IMR-90 (cell line): ENCODE results near the gene BCHE. TPM values are rescaled to one million over a fixed set of nuclear protein-coding genes. Genes with fewer than 3 reads are reported as not detected.

Experiments used
- ATAC-seq: fragments of 200-7000 bp; cut with Tn5 transposase; 2 replicates; pipeline ENCODE4 v1.9.1; 2020; ENCODE audit warnings: low read depth, mild to moderate bottlenecking, moderate library complexity
- BruUV-seq: library from RNA; stranded (reverse); fragments of 400-500 nt; replicated peaks from 2 replicates; lab custom pipeline; 2021; lab: Mats Ljungman, UMichigan
- CTCF ChIA-PET: fragments of 300-600 bp; formaldehyde crosslinking; extraction: SDS; loops from one replicate; lab custom pipeline; 2021; ENCODE audit warnings: antibody characterized with exemption; lab: Yijun Ruan, JAX
- POLR2A ChIA-PET: fragments of 300-600 bp; sonication (Branson Sonifier 250); formaldehyde crosslinking; loops from one replicate; lab custom pipeline; 2022; ENCODE audit warnings: antibody characterized with exemption; ENCODE audit not compliant: unreplicated experiment; lab: Charles Lee
- DNase-seq: peaks from one replicate; pipeline ENCODE4 v3.0.0; 2013
- H2AFZ ChIP-seq: replicated peaks from 2 replicates; pipeline ENCODE3; 2013; ENCODE audit warnings: low read length, mild to moderate bottlenecking; ENCODE audit not compliant: poor library complexity
- H2AK5ac ChIP-seq: 2 replicates; pipeline ENCODE4 v1.6.1; 2013; ENCODE audit warnings: low read depth, low read length, inconsistent platforms
- H2AK9ac ChIP-seq: replicated peaks from 2 replicates; pipeline ENCODE3; 2013; ENCODE audit warnings: mild to moderate bottlenecking, low read depth, low read length, moderate library complexity; ENCODE audit not compliant: poor library complexity
- H2BK120ac ChIP-seq: 2 replicates; pipeline ENCODE4 v1.6.1; 2013; ENCODE audit warnings: low read depth, low read length, inconsistent platforms
- H2BK15ac ChIP-seq: 3 replicates; pipeline ENCODE4 v1.6.1; 2013; ENCODE audit warnings: low read depth, low read length, inconsistent platforms
- H2BK20ac ChIP-seq: 2 replicates; pipeline ENCODE4 v1.6.1; 2013; ENCODE audit warnings: low read depth, mild to moderate bottlenecking, inconsistent platforms, low read length, moderate library complexity
- H2BK5ac ChIP-seq: 2 replicates; pipeline ENCODE4 v1.6.1; 2013; ENCODE audit warnings: mild to moderate bottlenecking, low read depth, low read length, inconsistent platforms; ENCODE audit not compliant: poor library complexity, severe bottlenecking
- H3K14ac ChIP-seq: replicated peaks from 2 replicates; pipeline ENCODE4 v1.6.1; 2013; ENCODE audit warnings: low read depth, low read length, inconsistent platforms
- H3K18ac ChIP-seq: 2 replicates; pipeline ENCODE4 v1.6.1; 2013; ENCODE audit warnings: low read depth, low read length, control low read depth
- H3K23ac ChIP-seq: 2 replicates; pipeline ENCODE4 v1.6.1; 2013; ENCODE audit warnings: low read depth, low read length, inconsistent platforms
- H3K27ac ChIP-seq: 2 replicates; pipeline ENCODE4 v1.5.1; 2013; ENCODE audit warnings: mild to moderate bottlenecking, control low read depth, low read length; ENCODE audit not compliant: insufficient read depth
- H3K27me3 ChIP-seq: 2 replicates; pipeline ENCODE4 v1.6.1; 2013; ENCODE audit warnings: low read length; ENCODE audit not compliant: control insufficient read depth, insufficient read depth
- H3K36me3 ChIP-seq: 2 replicates; pipeline ENCODE4 v1.6.1; 2013; ENCODE audit warnings: low read length, mixed read lengths; ENCODE audit not compliant: control insufficient read depth, insufficient read depth
- H3K4ac ChIP-seq: 2 replicates; pipeline ENCODE4 v1.6.1; 2013; ENCODE audit warnings: low read depth, low read length, inconsistent platforms
- H3K4me1 ChIP-seq: 2 replicates; pipeline ENCODE4 v1.6.1; 2013; ENCODE audit warnings: low read length, mixed read lengths; ENCODE audit not compliant: control insufficient read depth, insufficient read depth
- H3K4me2 ChIP-seq: 2 replicates; pipeline ENCODE4 v1.6.1; 2013; ENCODE audit warnings: low read depth, mild to moderate bottlenecking, control low read depth, low read length, moderate library complexity
- H3K4me3 ChIP-seq: 2 replicates; pipeline ENCODE4 v1.5.1; 2013; ENCODE audit warnings: low read depth, mild to moderate bottlenecking, control low read depth, low read length, moderate library complexity; ENCODE audit not compliant: insufficient read depth
- H3K56ac ChIP-seq: 2 replicates; pipeline ENCODE4 v1.6.1; 2013; ENCODE audit warnings: low read length, inconsistent platforms; ENCODE audit not compliant: insufficient read depth; ENCODE audit errors: extremely low read depth
- H3K79me1 ChIP-seq, 2 experiments: 2 replicates each; pipeline ENCODE4 v1.6.1; 2013; ENCODE audit warnings: low read length in 2 of 2, inconsistent platforms in 1 of 2, low read depth in 1 of 2
- H3K9ac ChIP-seq: 2 replicates; pipeline ENCODE4 v1.6.1; 2013; ENCODE audit warnings: low read depth, low read length, control low read depth
- H3K9me1 ChIP-seq: 2 replicates; pipeline ENCODE4 v1.6.1; 2013; ENCODE audit warnings: low read length, inconsistent platforms; ENCODE audit not compliant: insufficient read depth
- H3K9me3 ChIP-seq: 2 replicates; pipeline ENCODE4 v1.6.1; 2013; ENCODE audit warnings: low read length; ENCODE audit not compliant: control insufficient read depth, insufficient read depth
- H4K20me1 ChIP-seq: 2 replicates; pipeline ENCODE4 v1.6.1; 2013; ENCODE audit warnings: low read length, inconsistent platforms; ENCODE audit not compliant: insufficient read depth
- H4K5ac ChIP-seq: 2 replicates; pipeline ENCODE4 v1.6.1; 2013; ENCODE audit warnings: mild to moderate bottlenecking, low read depth, low read length, control low read depth
- H4K8ac ChIP-seq, 2 experiments: 2 replicates each; pipeline ENCODE4 v1.6.1; 2013; ENCODE audit warnings: low read depth in 2 of 2, low read length in 2 of 2, control low read depth in 1 of 2, inconsistent platforms in 1 of 2
- H4K91ac ChIP-seq: 2 replicates; pipeline ENCODE4 v1.6.1; 2013; ENCODE audit warnings: low read depth, low read length, inconsistent platforms; ENCODE audit not compliant: insufficient read depth
- CEBPB ChIP-seq: IDR thresholded peaks from 2 replicates; pipeline ENCODE4 v1.6.1; 2012; ENCODE audit warnings: low read depth, low read length, improper control_type of control experiment
- CHD1 ChIP-seq: IDR thresholded peaks from 2 replicates; pipeline ENCODE4 v1.6.1; 2012; ENCODE audit warnings: low read depth, low read length, improper control_type of control experiment
- CTCF ChIP-seq: conservative IDR thresholded peaks from 2 replicates; pipeline ENCODE4 v1.5.1; 2012; ENCODE audit warnings: mild to moderate bottlenecking, low read depth, low read length, improper control_type of control experiment
- ELK1 ChIP-seq: fragments of 150-350 bp; IDR thresholded peaks from 2 replicates; pipeline ENCODE4 v1.6.1; 2016; ENCODE audit warnings: low read depth, mild to moderate bottlenecking, low read length, moderate library complexity, borderline replicate concordance
- FOS ChIP-seq: fragments of 150-350 bp; IDR thresholded peaks from 2 replicates; pipeline ENCODE4 v1.6.1; 2016; ENCODE audit warnings: low read depth, low read length
- MAFK ChIP-seq: IDR thresholded peaks from 2 replicates; pipeline ENCODE4 v1.6.1; 2012; ENCODE audit warnings: low read depth, low read length, improper control_type of control experiment
- MAZ ChIP-seq: IDR thresholded peaks from 2 replicates; pipeline ENCODE4 v1.6.1; 2012; ENCODE audit warnings: low read depth, mild to moderate bottlenecking, low read length, improper control_type of control experiment, moderate library complexity, borderline replicate concordance
- MXI1 ChIP-seq: IDR thresholded peaks from 2 replicates; pipeline ENCODE4 v1.6.1; 2012; ENCODE audit warnings: low read depth, mild to moderate bottlenecking, low read length, moderate library complexity, borderline replicate concordance
- POLR2A ChIP-seq: IDR thresholded peaks from 2 replicates; pipeline ENCODE4 v1.6.1; 2012; ENCODE audit warnings: mild to moderate bottlenecking, low read depth, low read length
- RAD21 ChIP-seq: IDR thresholded peaks from 2 replicates; pipeline ENCODE4 v1.6.1; 2012; ENCODE audit warnings: low read length, improper control_type of control experiment
- RFX5 ChIP-seq: IDR thresholded peaks from 2 replicates; pipeline ENCODE4 v1.8.0; 2012; ENCODE audit warnings: low read depth, mild to moderate bottlenecking, low read length, moderate library complexity
- WGBS, 2 experiments: methylation state at CpG; one replicate each; pipeline versions ENCODE4 v1.1.5 to v1.1.7; 2013; ENCODE audit warnings: missing lambda C conversion rate in 2 of 2; ENCODE audit not compliant: insufficient read length in 1 of 2; ENCODE audit errors: extremely low coverage in 2 of 2; 5-methylcytosine and 5-hydroxymethylcytosine counted together
- dilution Hi-C: fragments of 300-500 bp; cut with HindIII; formaldehyde crosslinking; loops from one replicate; pipeline ENCODE4 v1.14.3; 2018; ENCODE audit warnings: low sequenced_read_pairs; ENCODE audit not compliant: unreplicated experiment
- in situ Hi-C: fragments of 300-500 bp; cut with MboI; formaldehyde crosslinking; loops from 3 replicates; pipeline ENCODE4 v1.14.3; 2019; ENCODE audit warnings: low sequenced_read_pairs, inconsistent platforms, mixed read lengths
- intact Hi-C: fragments of 100-400 bp; cut with micrococcal nuclease; formaldehyde crosslinking; loops from 2 replicates; pipeline ENCODE4 v1.10.0; 2022
- polyA plus RNA-seq, 3 experiments: library from polyadenylated mRNA; depleted of rRNA; stranded (reverse); fragments of >200 nt; gene quantifications; 2 replicates each; pipeline ENCODE4 v1.2.3, GENCODE V29; 2012; ENCODE audit warnings: low replicate concordance in 1 of 3
- total RNA-seq: library from RNA; depleted of rRNA; stranded (reverse); fragments of >200 nt; gene quantifications from 2 replicates; pipeline ENCODE4 v1.2.3, GENCODE V29; 2012

The BCHE gene
- total and polyA plus RNA-seq, 2 of the 4 experiments (the other 2 are of a cell fraction), result 1.5 to 1.6 TPM

- H3K4me1 ChIP-seq, result no peaks in the 10 kb centered on the region
- H3K36me3 ChIP-seq, result no peaks in the 10 kb centered on the region
- no peak overlapping the region for H3K9ac ChIP-seq
- H2BK5ac ChIP-seq, result no peak overlapping the region
- no peak overlapping the region for H3K4me2 ChIP-seq
- no peak overlapping the region for H2AK5ac ChIP-seq
- CTCF ChIA-PET, result no interaction called here
- dilution Hi-C loops, result no loop called here
- no peaks in the 10 kb centered on the region for H4K20me1 ChIP-seq
- no CpG with 5 or more reads among the region's 5 CpGs for WGBS, 2 experiments
- ATAC-seq (no peak), DNase-seq (no peak)
- TF ChIP-seq MAFK, result no peak
- TF ChIP-seq CHD1, result no peak
- TF ChIP-seq CTCF, result no peak
- no peak for TF ChIP-seq RAD21
- no peak for TF ChIP-seq POLR2A
- TF ChIP-seq ELK1, result no peak
- no peak for TF ChIP-seq CEBPB
- no peak for TF ChIP-seq MXI1
- no peak for TF ChIP-seq MAZ
- no peak for TF ChIP-seq FOS
- TF ChIP-seq RFX5, result no peak
- no peak overlapping the region for H3K18ac ChIP-seq
- no peak overlapping the region for H3K14ac ChIP-seq
- H3K4me3 ChIP-seq, result no peak overlapping the region
- H2BK15ac ChIP-seq, result no peak overlapping the region
- H4K5ac ChIP-seq, result no peak overlapping the region
- no TSS peak for BruUV-seq
- no peak overlapping the region for H2AFZ ChIP-seq
- no peak overlapping the region for H2AK9ac ChIP-seq
- no peaks in the 10 kb centered on the region for H3K79me1 ChIP-seq
- no peaks in the 10 kb centered on the region for H3K9me1 ChIP-seq
- in situ Hi-C loops, result no loop called here
- H2BK120ac ChIP-seq, result no peak overlapping the region
- H3K4ac ChIP-seq, result no peak overlapping the region
- POLR2A ChIA-PET, result no interaction called here
- H3K27ac ChIP-seq, result no peak overlapping the region
- H3K56ac ChIP-seq, result no peak overlapping the region
- no peak overlapping the region for H3K23ac ChIP-seq
- H3K27me3 ChIP-seq, result no peaks in the 10 kb centered on the region
- H2BK20ac ChIP-seq, result no peak overlapping the region
- intact Hi-C loops, result no loop called here
- H4K91ac ChIP-seq, result no peak overlapping the region
- H4K8ac ChIP-seq, result no peak overlapping the region
- H3K9me3 ChIP-seq, result no peaks in the 10 kb centered on the region
These were observed 48.5 kb upstream of the BCHE start for GRCh38 chr3:165885558-165886270.
